GM21825 (cell line): Measurements from ENCODE around the gene NDUFV3.
"Not testable (repeated sequence)": the region's sequence is repeated elsewhere in the genome, so short reads cannot be mapped to it uniquely, and the experiment has no call there.

Experiments
- ATAC-seq: cut with Tn5 transposase; IDR thresholded peaks from one replicate; pipeline ENCODE4 v1.9.1; 2021; ENCODE audit warnings: mild to moderate bottlenecking, moderate library complexity; ENCODE audit not compliant: unreplicated experiment

Gene NDUFV3

DNA sequence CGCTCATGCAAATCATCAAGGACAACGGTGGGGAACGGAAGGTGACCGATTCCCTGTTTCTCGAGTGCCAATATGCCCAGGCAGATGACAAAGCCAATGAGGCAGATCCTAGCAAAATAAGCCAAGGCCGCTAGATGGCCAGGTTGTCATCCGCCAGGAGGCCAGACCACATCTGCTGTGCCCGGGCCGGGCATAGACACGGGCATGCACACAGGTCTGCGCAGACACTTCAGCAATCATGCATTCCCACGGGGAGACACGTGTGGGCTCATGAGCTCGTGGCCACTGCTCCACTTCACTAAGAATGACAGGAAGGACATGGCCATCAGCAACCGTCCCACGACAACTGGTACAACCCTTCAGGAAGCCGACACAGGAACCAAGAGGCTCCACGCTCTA, 37.2 kb upstream of the NDUFV3 start:
- no peak for ATAC-seq

DNA sequence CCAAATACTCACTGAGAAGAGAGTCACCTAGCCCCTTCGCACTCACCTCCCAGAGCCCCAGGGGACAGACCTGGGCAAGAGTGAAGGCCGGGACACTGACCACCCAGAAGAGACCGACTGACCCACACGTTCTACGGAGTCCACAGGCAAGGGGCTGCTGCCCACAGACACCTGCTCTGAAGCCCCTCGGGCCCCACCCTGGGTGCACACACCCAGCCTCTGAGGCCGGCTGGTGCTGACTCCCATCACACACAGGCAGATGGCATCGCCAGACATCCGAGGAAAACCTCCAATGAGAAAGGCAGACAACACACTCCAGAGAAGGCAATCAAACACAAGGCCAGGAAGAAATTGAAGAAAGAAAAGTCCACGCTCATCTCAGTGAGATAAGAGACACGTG, 35.9 kb upstream of the NDUFV3 start:
- ATAC-seq, result no peak

DNA sequence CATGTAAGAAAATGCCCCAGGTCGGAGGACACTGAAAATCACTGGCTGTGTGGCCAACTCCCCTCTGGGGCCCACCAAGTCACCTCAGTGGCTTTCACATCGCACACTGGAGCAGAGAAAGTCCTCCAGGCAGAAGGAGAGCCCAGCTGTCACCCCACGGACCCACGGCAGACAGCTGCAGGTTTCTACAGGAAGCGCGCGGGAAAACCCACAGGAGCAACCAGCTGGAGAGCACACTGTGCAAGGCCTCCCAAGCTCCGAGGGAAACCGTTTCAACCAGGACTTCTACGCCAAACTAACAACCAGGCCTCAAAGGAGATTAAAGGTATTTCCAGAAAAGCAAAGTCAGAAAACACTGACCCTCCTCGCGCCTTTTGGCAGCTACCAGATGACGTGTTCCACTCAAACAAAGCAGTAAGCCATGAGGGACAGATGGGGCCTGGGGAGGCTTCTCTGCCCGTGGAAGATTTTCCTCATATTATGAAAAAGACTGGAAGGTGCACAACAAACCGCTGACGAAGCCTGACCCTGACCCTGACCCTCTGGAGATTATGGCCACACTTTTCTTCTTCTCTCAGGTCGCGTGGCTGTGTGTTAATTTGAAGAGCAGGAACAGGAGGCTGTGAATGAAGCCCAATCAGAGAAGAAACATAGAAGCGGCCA, 34.8 kb upstream of the NDUFV3 start:
- no peak for ATAC-seq

DNA sequence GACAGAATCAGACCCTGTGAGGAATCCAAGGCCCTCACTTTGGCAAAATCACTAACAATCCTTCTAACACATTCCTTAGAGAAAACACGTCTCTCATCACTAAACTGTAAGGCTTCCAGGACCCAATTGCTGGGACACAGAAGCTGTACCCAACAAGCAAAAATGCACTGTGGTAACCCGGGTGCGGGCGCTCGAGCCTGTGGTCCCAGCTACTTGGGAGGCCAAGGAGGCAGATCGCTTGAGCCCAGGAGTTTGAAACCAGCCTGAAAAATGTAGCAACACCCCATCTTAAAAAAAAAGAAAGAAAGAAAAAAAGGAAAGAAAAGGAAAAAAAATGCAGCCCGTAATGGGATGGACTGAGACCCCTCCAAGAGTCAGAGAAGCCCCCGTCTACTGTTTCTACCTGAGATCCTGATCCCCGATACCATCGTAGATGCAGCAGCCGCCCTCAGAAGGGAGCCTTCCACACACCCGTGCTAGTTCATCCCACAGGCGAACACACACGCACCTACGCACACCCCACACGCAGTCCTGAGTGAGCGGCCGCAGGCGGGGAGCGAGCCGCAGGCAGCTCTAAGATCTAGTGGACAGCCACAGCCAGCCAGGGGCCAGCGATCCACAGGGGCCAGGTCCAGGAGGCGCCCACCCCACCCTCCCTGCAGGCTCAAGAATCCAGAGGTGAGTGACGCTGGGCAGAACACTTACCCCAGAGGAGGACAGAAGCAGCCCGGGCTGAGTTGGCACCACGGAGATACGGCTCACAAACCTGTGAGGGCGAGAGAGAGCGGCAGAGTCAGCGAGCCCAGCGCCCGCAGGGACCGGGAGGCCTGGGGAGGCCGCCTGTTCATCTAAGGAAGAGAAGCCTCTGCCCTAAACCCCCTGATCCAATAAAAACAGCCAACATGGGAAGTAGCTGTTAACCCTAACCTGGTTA, 33.9 kb upstream of the NDUFV3 start:
- ATAC-seq, result no peak

DNA sequence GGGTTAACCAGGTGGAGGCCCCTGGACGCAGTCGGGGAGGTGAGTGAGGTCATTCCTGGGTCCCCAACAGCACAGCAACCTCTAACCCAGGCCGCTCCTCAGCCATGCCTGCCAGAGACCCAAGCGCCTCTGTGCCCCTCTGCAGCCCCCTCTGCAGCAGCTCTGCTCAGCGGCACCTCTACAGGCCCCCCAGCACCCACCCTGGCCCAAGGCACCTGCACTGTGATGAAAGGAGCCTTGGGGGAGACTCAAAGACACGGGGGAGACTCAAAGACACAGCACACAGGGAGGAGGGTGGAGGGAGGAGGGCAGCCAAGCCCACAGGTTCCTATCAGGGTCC, 33.2 kb upstream of the NDUFV3 start:
- ATAC-seq, result no peak

DNA sequence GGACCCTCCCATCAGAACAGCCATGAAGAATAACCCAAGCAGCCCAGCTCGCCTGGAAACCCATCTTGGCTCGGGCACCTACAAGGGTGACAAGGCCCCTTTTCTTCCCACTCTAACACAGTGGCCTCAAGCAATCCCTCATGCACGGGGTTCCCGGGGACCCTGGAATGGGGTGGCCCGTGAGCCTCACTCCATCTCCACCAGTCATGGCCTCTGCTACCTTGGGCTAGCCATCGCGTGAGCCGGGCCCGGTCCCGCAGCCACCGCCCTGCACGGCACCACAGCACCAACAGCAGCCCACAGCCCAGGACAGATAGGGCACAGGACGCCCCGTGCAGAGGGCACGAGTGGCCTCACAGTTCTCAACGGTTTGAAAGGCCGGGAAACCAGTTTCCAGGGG, 32.8 kb upstream of the NDUFV3 start:
- no peak for ATAC-seq

DNA sequence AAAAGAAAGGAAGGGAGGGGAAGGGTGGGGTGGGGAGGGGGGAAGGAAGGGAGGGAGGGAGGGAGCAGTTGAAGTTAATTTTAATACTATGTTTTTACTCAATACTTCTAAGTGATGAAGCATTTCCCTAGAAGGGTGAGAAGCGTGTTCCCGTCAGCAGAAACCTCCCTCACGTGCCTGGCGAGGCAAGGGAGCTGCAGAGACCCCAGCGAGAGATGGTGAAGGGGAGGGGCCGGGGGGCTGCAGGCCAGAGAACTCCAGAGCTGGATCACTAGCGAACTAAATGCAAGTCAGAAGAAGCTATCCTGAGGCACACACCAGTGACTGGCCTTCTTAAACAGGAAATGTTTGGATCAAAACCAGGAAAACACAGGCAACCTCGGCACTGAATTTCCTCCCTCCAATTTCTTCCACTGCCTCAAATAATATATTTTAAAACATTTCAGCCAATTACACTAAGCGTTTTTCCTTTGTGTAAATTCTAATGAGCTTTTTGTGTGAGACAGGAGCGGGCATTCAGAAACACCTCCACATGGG, 31.7 kb upstream of the NDUFV3 start:
- no peak for ATAC-seq

DNA sequence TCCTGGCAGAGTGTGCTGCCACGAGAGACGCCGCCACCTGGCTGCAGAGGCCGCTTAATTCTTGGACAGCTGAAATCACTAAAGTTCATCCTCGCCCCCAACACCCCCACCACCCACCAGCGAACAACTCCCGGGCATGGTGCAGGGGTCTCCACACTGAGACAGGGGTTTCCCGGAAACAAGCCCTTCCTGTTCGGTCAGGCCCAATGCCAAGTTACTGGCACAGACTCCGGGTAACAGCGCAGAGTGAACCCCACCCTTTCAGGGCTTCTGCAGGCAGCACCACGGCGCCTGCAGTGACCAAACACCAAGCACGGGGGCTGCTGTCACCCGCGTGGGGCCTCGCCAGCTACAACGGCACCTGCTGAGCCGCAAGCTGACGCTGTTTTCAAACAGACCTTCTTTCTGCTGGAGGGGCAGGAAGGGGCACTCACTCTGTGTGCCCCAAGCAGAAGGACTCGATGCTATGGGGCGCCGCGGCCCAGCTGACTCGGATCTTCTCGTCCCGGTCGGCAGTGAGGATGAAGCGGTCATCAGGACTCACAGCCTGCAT, 31.2 kb upstream of the NDUFV3 start:
- ATAC-seq, result no peak

DNA sequence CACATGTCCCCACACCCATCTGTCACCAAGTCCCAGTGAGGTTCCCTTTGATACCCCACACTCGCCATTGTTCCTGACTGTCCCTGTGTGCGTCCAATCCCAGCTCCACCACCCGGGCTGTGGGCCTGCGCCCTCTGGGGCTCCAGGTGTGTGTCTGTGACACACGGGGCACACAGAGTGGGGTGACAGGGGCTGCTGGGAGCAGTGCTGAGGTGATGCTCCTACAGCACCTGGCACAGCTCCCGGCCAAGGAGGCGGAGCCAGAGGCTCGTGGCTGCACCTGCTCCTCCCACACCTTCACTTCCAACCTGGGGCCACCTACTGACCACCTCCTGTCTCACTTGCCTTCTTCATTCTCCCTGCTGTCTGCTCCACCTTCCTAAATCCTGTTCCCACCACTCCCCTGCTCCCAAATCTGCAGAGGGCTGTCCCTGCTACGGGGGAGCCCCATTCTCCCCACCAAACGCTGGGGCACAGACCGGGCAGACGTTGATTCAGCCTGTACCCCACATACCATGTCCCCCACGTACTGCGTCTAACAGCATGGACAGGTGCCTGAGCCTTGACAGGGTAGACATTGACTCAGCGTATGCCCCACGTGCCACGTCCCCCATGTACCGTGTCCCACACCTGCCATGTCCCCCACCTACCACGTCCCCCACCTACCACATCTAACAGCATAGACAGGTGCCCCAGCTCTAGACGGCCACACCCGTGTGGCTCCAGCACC, 30.2 kb upstream of the NDUFV3 start:
- ATAC-seq, result no peak

DNA sequence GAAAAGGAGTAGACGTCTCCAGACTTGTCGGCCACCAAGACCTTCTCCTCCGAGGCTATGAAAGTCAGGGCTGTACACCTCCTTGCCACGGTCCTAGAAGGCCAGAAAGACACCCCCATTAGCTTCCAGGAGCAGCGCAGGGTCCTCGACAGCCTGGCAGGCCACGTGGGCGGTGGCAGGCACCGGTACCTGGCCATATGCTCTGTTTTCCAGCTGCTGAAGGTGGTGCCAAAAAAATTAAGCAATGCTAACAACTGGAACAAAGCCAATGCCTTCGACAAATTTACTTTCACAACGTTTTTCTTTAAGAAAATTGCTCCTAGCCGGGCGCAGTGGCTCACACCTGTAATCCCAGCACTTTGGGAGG, 29.6 kb upstream of the NDUFV3 start:
- no peak for ATAC-seq

DNA sequence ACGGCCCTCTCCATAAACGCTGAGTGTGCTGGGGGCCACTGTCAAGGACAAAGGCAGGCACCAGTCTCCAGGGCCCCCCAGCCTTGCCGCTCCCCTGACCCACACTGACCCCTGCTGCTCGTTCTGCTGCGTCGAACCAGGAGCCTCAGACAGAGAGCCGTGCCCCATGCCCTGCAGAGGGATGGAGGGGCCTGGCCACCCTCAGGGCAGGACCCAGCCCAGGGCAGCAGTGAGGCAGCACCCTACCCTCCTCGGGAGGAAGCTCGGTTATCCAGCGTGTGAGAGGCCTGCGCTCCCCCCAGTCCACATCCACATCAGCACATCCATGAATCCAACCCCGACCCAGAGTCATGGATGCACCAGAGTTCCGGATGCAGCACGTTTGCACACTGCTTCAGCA, 28.8 kb upstream of the NDUFV3 start:
- no peak for ATAC-seq

DNA sequence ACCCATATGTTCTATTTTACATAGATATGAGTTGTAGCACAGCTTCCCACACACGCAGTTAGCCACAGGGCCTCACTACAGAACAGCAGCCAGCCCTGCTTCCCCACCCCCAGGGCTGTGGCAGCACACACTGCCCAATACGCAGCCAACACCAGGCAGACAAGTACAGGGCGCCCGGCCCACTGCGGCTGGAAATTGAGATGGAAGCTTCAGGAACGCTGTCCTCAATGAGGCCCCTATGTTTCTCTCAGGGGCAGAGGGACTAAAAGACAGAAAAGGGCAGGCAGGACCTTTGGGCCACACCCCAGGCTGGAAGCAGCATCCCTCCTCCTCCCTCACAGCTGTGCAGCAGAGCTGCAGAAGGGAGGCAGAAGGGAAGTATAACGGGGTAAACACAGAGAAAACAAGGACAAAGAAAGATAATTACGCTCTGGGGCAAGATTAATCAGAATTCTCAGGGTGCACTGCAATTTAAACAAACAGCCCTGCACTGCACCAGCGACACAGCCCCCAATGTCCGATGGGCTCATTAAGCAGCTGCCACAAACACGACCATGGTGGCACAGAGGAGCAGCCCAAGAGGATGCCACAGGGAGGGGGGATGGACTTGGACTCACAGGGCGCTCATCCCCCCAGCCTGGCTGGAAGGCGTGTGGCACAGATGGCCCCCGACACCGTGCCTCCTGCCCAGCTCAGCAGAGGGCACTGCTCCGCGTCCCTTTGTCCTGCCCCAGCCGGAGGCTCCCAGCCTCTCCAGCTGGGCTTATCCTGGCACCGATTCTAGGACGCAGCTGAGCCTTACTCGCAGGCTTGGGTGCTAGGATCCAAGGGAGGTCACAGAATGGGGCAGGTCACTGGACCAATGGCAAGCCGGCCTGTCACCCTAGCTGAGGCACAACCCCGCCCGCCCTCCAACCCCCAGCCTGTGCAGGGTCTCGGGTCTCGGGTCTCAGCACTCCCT, 28.0 kb upstream of the NDUFV3 start:
- no peak for ATAC-seq

DNA sequence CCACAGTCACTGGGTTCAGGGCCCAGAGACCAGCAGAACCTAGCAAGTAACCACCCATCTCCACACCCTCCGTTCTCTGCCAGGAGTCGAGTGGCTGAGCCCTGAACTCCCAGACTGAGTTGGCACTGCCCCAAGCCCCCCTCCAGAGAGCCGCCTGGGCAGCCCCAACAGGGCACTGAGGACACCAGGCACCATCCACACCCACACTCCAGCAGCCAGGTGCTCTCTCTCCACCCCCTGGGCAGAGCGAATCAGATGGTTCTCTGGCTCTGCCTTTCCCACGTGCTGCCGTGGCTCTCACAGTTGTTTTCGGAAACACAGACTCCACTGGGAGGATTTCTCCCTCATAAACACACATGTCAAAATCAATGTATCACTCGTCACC, 27.3 kb upstream of the NDUFV3 start:
- no peak for ATAC-seq

DNA sequence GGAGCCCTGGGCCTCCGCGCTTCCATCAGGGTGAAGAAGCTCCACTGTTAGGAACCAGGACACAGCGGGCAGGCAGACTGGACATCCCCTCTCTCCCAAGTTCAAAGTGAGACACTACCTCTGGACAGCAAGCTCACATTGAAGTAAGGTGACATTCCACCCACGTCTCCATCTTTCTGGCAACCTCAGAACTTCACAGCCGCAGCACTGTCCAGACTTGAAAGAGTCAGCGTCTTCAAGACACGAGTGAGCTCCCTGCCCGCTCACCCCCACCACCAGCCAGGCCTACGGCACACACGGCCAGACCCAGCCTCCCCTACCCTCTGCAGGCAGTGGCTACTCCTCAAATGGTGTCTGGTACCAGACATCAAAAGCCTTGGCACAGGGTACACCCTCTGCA, 24.9 kb upstream of the NDUFV3 start:
- no peak for ATAC-seq

DNA sequence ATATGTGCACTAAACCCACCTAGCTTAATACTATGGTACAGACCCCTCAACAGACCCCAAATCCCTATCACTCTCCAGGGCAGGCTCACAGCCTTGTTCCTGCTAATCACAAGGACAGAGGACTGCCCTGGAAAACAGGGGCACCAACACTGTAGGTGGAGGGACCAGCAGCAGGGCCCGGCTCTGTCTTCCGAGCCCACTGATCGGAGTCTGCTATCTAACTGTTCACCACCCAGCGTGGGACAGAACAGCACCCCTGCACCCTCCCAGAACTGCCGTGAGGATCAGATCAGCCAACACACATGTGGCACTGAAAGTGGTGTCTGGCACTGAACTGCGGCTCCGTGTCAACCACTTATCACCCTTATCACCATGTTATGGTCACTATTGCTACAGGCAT, 20.0 kb upstream of the NDUFV3 start:
- ATAC-seq, result no peak

DNA sequence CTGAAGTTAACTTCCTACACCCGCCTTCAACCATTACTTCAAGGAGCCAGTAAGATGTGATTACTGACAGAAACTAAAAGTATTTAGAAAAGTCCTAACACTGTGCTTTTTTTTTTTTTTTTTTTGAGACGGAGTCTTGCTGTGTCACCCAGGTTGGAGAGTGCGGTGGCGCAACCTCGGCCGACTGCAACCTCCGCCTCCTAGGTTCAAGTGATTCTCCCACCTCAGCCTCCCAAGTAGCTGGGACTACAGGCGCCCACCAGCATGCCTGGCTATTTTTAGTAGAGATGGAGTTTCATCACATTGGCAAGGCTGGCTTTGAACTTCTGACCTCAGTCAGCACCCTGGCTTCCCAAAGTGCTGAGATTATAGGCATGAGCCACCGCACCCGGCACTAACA, 17.3 kb upstream of the NDUFV3 start:
- ATAC-seq, result not testable (repeated sequence)

DNA sequence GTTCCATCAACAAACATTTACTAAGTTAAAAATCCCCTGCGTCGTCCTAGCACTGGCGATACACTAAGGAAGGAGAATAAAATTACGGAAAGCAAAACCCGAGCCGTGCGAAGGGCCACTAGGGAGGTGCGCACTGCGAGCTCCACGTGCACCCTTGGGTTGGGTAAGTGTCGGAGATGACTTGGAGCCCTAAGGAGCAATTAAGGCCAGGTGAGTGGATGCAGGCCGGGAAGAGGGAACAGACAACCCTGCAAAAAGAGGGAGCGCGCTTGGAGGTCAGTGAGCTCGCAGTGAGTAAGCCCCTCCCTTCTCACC, 14.5 kb upstream of the NDUFV3 start:
- ATAC-seq, result no peak

DNA sequence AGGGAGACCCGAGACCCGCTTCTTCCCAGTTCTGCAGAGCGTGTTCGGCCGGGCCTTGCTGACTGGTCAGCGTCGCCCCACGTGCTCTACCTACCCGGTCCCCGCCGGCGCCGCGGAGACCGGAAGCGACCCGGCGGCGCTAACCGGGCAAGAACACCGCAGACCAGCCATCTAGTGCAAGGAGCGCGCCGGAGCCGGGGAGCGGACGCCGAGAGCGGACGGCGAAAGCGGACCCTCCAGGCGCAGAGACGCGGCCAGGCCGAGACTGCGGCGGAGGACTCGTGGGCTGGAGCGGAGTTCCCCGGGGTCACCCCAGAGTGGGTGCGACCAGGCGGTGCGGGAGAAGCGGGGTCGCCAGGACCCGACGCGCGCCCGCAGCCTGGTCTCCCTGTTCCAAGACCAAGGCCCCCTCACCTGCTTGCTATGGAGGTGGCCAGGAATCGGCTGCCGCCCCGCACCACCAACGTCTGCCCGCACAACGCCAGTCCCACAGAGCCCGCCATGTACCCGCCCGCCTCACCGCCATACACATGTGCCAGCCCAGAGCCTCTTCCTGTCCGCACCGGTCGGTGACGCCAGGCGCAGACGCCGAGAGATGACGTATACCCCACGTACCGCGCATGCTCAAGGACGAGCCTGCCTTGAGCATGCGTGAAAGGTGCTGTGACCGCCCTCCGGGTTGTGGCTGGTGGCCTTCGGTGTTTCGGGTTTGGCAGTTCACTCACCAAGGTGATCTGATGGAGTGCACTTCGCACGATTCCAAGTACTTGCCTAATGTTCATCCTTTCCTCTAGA, 13.9 kb upstream of the NDUFV3 start, which contains the start of gene WDR4:
TSS of gene WDR4 (minus strand) at position 547 of the 795 bp plus-strand sequence. CDS start at position 503, 44 bp downstream.
- ATAC-seq, result peak; percentile 81

DNA sequence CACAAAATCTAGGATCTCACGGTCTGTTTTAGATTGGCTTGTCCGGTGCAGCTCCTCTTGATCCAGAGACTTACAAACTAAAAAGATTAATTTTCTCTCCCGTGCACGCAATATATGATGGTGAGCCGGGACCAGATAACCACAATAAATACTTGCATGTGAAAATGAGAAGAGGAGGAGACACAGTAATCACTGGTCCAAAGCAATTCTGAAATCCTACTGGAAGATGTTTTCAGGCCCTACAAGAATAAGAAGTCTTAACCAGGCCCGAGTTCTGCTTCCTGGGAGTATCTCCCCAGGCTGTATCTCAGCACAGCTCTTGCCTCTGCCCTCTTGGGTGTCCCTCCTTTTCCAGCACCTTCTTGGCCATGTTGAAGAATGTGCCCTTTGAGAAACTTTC, 12.8 kb upstream of the NDUFV3 start:
- no peak for ATAC-seq
